Measurements from ENCODE around the gene PGK2.
"Not testable (repeated sequence)": the region's sequence is repeated elsewhere in the genome, so short reads cannot be mapped to it uniquely, and the experiment has no call there.

The PGK2 gene

DNA sequence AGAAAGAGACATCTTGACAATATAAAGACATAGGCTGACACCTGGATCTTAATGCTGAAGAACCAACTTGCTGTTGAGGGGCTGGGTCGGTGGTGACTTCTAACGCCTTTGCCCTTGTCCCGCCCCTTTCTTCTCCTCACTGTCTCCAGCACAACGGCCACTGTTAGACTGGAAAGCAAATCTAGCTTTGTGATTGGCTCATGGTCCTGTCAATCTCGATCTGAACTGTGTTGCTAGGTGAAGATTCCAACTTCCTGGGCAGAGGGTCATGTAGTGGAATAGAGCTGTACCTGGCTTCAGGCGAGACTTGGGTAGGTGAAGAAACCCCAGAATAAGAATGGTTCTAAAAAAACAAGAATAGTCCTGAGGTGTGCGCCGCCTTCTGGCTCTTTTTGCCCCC, at the start of gene PGK2:
PGK2 (minus strand) TSS at position 110 of the 400 bp plus-strand sequence; CDS start at position 12, 98 bp downstream.
- no peak for DNase-seq

DNA sequence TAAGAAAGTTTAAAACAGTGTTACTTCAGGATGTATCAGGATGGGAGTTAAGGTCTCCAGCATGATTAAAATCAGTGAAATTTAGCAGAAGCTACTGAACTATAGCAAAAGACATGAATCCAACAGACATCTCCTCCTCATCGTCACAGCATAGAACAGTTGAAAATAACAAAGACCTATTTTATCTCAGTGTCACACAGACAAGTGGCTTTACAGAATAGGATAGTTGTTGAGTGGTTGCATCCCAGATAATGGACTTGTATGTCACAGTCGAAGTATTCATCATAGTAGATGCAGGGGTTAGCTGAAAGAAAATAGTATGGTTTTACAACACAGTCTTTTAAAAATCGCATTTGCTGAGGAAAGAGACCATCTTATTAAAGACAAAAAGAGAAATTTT, 48.1 kb upstream of the PGK2 start:
- no peak for DNase-seq

DNA sequence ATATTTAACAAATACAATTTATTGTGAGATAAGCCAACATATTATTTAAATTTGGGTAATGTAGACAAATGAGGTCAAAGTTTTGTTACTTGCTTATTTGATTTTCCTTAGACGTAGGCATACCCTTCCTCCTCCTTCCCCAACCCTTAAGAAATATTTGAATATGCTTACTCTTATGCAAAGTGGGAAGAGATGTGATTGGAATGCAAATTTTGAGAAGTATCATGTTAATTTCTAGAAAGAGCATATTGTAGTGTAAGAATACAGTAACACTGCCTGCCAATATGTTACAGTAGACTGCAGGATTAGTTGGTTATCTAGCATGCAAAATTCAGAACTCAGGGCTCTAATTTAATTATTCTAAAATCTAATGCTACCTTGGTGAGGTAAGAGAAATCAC, 46.3 kb upstream of the PGK2 start:
- no peak for DNase-seq

DNA sequence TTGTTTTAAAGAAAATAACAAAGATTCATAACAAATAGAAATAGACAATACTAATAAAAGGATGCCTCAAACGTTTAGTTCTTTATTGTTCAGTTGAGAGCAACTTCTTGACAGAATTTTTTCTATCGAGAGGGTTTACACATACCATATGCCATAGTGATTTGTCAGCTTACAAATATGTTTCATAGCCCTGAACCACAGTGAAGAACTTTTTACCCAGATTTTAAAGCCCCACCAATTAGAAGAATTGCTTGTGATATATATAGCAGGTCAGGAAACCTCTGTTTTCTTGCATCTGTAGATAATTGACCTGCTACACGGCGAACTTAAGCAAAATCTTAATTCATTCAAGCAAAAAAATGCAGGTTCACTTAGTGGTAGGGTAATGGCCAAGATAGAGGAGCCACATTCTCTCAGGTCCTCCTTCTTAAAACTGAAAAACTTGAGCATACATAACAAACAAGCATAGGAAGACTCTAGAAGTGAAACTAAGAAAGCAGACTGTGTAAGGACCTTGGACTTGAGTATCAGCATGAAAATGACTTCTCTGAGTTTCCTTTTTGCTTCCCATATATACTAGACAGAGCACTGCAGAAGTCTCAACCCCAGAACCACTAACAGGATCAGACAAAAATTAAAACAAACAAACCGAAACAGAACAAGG, 39.8 kb upstream of the PGK2 start:
- no peak for DNase-seq

DNA sequence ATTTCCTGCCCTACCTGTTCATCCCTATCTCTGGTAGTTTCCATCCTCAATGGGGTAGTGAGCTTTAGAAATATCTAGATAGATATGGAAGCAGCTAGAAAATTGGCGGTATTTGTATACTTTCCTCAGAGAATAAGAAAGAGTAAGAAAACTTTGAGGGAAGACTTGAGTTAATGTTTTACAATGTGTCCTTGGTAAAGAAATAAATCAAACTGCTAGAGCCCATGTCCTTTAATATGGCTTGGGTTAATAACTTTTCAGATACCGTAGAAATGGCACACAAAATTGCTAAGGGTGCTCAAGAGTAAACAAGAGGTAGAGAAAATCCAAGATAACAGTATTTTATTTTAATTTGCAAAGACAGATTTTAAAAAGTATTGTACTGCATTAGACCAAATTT, 28.1 kb upstream of the PGK2 start:
- DNase-seq: no peak

DNA sequence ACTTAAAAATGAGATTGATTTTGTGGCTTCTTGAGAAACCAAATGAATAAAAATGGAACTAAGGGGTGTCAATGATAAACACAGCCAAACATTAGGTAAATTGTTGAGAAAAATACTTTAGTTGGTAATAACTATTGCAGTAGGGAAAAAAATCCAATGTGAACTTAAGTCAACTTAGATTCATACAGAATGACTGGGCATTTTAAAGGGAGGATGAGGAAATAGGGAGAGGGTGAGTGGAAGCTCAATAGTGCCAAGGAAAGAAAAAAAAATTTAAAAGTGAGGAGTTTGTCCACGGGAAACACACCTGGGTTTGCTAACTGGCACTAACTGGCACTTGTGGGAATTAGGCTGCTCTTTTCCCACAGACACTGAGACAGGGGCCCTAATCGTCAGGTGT, 26.2 kb upstream of the PGK2 start:
- no peak for DNase-seq

DNA sequence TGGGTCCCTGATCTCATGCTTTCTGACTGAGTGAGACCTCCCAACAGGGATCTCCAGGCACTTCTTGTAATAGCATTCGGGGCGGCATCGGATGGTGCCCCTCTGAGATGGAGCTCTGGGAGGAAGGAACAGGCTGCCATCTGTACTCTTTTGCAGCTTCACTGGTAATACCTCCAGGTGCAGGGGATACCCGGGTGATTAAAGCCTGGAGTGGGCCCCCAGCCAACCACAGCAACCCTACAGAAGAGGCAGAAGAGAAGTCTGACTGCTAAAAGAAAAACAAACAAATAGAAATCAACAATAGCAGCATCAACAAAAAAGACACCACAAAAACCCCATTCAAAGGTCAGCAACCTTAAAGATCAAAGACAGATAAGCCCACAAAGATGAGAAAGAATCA, 19.1 kb upstream of the PGK2 start:
- no peak for DNase-seq

DNA sequence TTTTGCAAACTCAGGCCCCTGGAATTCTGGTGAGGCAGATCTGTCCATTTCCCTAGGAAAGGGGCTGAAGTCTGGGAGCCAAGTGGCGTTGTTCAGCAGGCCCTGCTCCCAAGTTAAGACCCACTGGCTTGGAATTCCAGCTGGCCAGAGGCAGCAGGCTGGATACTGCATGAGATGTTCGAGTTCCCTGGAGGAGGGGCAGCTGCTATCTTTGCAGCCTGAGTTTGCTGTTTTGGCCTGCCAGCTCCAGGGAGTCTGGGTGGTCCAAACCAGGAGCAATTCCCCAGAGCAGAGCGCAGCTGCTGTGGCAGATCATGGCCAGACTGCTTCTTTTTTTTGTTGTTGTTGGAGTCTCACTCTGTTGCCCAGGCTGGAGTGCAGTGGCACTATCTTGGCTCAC, 18.2 kb upstream of the PGK2 start:
- DNase-seq: no peak

DNA sequence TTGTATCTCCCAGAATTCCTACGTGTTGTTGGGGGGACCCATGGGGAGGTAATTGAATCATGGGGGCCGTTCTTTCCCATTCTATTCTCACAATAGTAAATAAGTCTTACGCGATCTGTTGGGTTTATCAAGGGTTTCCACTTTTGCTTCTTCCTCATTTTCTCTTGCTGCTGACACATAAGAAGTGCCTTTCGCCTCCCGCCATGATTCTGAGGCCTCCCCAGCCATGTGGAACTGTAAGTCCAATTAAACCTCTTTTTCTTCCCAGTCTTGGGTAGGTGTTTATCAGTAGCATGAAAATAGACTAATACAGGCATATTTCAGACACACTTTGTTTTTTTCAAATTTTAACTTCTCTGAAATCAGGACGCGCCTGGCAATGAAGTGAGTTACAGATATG, 14.4 kb upstream of the PGK2 start:
- no peak for DNase-seq

DNA sequence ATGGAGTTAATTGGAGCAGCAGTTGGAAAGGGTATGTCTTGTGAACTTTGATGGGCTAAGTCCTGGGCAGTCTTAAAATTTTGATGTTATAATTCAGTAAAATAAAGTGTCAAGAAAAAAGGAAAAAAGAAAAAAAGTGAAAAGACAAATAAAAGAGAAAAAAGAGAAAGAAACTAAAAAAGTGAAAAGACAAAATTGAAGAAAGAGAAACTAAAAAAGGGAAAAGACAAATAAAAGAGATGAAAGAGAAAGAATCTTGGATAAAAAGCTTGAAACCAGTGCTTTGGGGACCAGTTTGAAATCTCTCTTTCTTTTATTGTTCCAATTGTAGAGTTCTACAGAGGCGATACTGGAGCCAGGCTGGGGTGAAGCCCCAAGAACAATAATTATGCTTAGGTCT, 12.0 kb upstream of the PGK2 start:
- DNase-seq: no peak

DNA sequence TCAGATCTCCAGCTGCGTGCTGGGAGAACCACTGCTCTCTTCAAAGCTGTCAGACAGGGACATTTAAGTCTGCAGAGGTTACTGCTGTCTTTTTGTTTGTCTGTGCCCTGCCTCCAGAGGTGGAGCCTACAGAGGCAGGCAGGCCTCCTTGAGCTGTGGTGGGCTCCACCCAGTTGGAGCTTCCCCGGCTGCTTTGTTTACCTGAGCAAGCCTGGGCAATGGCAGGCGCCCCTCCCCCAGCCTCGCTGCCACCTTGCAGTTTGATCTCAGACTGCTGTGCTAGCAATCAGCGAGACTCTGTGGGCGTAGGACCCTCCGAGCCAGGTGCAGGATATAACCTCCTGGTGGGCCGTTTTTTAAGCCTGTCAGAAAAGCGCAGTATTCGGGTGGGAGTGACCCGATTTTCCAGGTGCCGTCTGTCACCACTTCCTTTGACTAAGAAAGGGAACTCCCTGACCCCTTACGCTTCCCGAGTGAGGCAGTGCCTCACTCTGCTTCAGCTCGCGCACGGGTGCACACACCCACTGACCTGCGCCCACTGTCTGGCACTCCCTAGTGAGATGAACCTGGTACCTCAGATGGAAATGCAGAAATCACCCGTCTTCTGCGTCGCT, 9.9 kb upstream of the PGK2 start:
- not testable (repeated sequence) for DNase-seq

DNA sequence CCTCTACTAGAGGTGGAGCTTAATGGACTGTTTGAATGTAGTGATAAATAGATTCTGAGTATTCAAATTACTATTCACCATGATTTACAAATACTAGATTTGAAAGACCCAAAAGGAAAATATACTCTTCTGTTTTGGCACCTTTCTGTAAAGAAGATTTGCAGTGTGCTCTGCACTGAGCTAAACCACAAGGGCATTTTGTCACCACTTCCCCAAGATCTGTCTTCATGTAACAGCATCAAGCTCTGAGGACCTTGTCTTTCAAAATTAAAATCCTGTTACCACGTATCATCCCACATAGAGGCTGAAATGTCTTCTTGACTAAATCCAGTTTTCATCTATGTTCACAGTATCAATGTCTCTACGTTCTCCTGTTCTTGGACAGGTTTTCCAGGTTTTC, 3.3 kb upstream of the PGK2 start:
- DNase-seq: no peak

DNA sequence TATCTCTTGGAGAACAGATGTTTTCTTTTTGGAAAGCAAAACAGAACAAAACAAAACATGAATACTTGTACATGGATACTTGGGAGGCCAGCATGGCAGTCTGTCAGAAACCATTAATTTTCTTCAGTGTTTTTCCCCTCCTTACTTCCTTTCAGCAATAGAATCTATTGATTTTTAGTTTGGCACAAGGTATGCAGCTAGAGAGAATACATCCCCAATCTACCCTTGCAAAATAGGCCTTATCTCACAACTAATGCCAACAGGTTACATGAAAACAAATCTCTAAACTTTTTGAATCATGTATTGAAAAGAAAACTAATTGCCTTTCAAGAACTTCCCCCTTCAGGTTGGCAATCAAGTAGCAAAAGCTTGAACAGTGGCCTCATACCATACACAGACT, 2.8 kb downstream of the PGK2 start:
- DNase-seq: no peak

DNA sequence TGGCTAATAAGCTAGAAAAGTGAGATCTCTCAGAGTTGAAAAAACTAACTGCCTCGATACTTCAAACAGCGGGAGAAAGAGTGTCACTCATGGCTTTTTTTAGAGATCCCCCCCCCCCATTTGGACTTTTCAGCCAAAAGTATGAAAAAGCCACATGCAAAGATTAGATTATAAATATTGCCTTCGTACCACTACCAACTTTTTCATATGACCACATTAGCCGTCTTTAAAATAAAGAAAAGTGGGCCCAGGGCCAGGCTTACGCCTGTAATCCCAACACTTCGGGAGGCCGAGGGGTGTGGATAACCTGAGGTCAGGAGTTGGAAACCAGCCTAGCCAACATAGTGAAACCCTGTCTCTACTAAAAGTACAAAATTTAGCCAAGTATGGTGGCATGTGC, 4.4 kb downstream of the PGK2 start:
- DNase-seq: no peak

DNA sequence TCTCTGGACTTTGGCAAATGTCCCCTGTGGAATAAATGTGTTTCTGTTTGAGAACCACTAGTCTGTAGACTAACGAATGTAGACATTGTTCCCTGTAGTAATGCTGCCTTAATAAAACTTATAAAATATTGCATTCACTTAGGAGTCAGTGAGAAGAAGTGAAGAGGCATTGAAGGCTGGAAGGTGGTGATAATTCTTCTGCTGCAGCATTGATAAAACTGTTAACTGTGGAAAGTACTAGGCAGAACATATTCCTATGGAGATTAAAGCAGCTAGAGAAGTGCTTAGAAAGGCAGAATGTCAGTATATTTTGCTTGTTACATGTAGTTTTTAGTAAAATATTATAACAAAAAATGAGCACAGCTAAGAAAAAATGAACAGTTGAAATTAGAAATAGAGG, 4.8 kb downstream of the PGK2 start:
- DNase-seq: no peak

DNA sequence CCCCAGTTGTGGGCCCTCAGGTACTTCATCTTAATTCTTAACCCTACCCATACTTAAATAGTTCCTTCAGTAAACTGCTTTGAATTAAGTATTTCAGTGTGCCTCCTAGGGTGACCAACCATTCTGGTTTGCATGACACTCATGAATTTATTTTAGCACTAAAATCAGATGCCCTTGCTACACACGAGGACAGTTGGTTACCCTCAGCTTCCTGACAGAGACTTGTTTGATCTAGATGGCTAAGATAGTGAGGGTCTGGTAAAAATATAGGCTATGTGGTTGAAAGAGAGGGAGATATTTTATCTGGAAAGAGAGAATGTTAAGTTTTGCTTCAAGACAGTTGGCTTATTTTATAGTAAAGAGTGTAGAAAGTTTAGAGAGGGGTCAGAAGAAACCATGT, 10.6 kb downstream of the PGK2 start:
- DNase-seq: no peak

DNA sequence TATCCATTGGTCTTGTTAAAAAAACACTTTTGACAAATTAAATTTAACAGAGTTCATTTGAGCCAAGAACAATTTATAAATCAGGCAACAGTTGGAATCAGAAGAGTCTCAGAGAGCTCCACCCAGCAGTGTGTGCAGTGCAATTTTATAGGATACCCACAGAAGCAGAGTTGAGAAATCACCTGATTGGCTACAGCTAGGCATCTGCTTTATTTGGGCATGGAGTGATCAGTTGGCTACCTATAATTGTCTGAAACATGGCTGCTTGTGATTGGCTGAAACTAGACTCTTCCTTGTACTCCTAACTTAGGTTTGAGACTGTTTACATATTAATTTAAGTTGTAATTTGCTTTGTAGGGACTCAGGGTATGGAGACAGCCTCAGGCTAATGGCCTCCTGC, 12.0 kb downstream of the PGK2 start:
- no peak for DNase-seq

DNA sequence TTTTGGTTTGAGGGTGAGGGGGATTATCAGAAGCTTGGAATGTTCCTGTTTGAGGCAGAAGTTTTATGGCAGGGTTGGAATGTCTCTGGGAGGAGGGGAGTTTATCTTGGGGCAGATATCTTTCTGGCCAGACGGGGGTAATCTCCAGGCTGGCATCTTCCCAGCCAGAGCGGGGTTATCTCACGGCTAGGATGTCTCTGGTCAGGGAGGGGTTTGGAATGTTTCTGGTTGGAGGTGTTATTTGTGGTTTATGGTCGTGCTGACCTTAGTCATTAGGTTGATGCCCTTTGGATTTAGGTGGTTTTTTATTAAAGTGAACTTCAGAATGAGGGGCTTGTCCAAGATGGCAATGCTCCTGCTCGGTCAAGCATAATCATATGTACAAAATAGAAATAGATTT, 14.8 kb downstream of the PGK2 start:
- DNase-seq: no peak

DNA sequence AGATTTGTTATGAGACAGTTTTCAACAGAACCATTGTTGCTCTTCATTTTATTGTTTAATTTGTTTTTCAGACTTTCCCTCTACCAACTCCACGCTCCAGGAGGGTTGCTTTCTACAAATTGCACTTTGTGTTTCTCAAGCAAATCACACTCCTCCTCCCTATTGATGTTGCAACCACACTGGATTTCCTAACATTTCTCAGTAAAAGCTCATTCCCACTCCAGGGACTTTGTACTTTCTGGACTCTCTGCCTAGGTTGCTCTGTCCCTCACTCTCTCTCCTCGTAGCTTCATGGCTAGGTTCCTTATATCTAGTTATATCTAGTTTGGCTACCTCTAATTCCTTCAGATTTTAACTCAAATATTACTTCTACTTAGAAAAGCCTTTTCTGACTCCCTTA, 20.3 kb downstream of the PGK2 start:
- no peak for DNase-seq

DNA sequence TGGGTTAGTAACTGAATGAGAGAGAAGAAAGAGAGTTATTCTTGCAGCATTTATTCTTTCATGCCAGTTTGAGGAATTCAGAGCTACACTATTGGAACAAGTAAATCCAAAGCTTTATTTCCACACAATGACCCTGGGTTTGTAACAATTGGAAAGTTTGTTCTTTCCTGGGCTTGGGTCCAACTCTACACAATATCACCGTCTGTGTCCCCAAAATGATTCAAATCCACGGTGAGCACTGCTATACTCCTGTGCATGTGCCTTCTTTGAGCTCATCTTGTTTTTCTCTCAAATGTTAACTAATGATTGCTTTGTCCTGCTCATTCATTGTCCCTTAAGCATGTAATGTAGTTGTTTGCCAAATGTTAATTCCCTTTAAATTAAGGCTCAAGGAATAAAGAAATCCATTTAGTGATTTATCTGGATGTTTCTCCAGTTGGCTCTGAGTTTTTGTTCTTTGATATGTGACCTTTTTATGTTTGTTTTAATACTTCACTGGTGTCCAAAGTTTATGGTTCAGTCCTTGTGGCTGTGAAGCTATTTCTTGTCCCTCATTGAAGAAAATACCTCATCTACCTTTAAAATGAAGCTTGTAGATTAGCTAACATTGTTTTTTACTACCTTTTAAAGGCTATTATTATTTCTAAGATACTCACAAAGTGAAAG, 22.4 kb downstream of the PGK2 start:
- DNase-seq: no peak

DNA sequence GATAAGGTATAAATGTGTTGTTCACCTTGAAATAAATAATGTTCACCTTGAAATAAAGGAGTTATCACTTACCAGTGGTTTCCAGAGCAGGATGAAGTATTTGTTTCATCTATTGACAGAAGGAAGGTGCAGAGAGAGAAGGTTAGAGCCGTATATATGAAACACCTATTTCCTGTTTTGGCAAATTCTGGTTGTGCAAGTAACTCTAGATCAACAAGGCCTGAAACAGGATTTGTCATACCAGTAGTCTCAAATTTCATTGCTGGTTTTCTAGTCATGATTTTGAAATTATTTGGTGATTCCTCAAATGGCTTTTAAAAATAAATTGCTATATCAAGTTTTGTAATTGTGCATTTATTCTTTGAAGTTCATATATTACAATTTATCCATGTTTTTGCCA, 42.8 kb downstream of the PGK2 start, which contains the start of gene CRISP3:
CRISP3 (minus strand) TSS at position 130 of the 400 bp plus-strand sequence; CDS start at position 109, 21 bp downstream.
- DNase-seq: no peak

DNA sequence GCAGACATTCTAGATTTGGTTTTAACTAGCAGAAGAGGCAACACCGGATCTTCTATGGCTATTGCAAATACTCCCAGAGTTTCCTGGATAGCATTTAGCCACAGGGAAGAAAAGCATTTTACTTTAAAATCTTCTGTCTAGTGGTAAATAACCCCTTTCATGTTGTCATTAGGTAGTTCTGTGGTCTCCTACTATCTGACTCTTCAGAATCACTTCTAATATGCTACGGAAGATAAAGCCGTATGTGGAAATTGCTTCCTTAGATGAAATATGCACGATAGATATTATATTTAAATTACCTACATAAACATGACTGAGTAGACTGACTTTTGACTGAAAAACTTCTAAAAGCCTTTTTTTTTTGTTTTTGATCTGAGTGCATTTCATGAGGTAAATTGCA, 43.7 kb downstream of the PGK2 start:
- no peak for DNase-seq

DNA sequence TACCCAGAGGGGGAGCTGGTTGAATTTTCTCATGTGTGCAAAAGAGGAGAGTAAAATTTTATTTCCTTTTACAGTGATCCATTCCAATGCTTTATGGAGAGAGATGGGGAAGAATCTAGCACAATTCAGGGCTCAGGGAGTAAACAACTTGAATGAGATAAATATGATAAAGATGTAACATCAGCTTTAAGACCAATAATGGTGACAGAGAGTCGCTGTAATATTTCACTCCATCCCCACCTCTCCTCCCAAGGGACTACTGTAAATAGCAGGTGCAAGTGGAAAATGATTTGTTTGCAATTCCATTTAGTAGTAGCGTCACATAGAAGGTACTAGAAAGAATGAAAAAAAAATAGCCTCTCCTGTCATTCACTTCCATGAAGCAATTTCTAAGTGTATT, 47.7 kb downstream of the PGK2 start:
- DNase-seq: no peak

DNA sequence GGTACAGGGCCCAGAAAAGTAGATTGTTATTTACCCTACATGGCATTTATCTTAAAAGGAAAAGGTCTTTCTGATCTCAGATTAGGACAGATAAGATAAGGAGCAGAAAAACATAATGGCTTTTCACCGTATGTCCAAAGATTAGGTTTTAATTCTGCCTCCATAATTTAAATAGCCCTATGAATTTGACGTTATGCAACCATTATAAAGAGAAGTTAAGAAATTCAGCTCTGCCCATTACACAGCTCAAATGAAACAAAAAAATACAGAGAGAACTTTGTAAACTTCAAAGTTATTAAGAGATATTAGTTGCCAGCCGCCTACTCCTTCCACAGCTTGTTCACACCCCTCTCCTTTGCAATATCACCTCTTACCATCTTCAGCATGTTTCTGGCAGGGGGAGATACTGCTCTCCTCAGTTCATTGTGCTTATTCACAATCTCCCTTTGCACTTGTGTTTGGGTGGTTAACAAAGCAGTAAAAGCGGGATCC, 51.0 kb downstream of the PGK2 start:
- DNase-seq: no peak

Measured in SW 1271 (cell line).